K562 (cell line): ENCODE data around the gene NECAP2.

Experiments used
- CHD2 ChIP-seq: IDR thresholded peaks from 2 replicates; pipeline ENCODE4 v1.6.1; 2011; ENCODE audit warnings: low read depth, low read length
- FOXP1 ChIP-seq: sonication (generic); formaldehyde crosslinking; IDR thresholded peaks from 2 replicates; pipeline ENCODE4 v1.8.0; 2022; ENCODE audit warnings: mild to moderate bottlenecking, missing genetic modification reagents
- KHSRP ChIP-seq: fragments of 450-650 bp; IDR thresholded peaks from 2 replicates; pipeline ENCODE4 v1.6.1; 2017
- POLR2A ChIP-seq: fragments of 450-650 bp; conservative IDR thresholded peaks from 2 replicates; pipeline ENCODE4 v1.6.1; 2016
- SIRT6 ChIP-seq: IDR thresholded peaks from one replicate; pipeline ENCODE4 v1.6.1; 2012; ENCODE audit warnings: low read depth, mild to moderate bottlenecking, control low read depth, inconsistent platforms, low read length, moderate library complexity
- ZNF217 ChIP-seq: sonication (generic); formaldehyde crosslinking; IDR thresholded peaks from 2 replicates; pipeline ENCODE4 v1.8.0; 2022; ENCODE audit warnings: mild to moderate bottlenecking, missing genetic modification reagents
- ZNF24 ChIP-seq: fragments of 450-650 bp; IDR thresholded peaks from 2 replicates; pipeline ENCODE4 v1.6.1; 2016
- ZNF274 ChIP-seq: IDR thresholded peaks from 2 replicates; pipeline ENCODE4 v1.6.1; 2011; ENCODE audit warnings: low read depth, mild to moderate bottlenecking, low read length, moderate library complexity, borderline replicate concordance
- TF ChIP-seq, protein P1 (sequence below), 3 experiments: IDR thresholded peaks in 2 of 3; conservative IDR thresholded peaks in 1 of 3; 2 replicates each; pipeline ENCODE4 v1.5.1; 2011 to 2012; ENCODE audit warnings: low read length in 3 of 3, mild to moderate bottlenecking in 3 of 3, control low read depth in 2 of 3, improper control_type of control experiment in 1 of 3, inconsistent platforms in 1 of 3, low read depth in 1 of 3, mixed read lengths in 1 of 3, moderate library complexity in 1 of 3; ENCODE audit not compliant: insufficient read depth in 2 of 3
- TF ChIP-seq, protein P2 (sequence below): fragments of 250-450 bp; sonication (Bioruptor Pico); IDR thresholded peaks from 2 replicates; pipeline ENCODE4 v1.5.0; 2021; ENCODE audit warnings: mild to moderate bottlenecking, borderline replicate concordance

DNA sequence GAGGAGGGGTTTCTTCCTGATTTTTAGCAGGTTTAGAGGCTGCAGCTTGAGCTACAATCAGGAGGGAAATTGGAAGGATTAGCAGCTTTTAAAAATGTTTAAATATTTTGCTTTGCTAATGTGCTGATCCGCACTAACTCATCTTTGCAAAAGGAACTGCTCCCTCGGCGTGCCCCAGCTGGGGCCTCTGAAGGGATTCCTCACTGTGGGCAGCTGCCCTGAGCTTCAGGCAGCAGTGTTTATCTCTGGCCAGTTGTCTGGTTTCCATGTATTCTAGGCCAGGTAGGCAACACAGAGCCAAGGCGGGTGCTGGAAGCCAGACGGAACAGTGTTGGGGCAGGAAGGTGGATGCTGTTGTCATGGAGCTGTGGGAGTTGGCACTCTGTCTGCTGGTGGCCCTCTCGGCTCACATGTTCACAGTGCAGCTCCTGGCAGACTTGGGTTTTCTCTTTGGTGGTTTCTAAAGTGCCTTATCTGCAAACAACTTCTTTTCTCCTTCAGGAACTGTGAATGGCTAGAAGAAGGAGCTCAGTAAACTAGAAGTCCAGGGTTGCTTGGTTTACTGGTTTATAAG is 18.9 kb downstream of the NECAP2 start:
- TF ChIP-seq ZNF274 (no peak), SIRT6 (no peak), ZNF217 (CRISPR knock-in tag) (no peak), FOXP1 (no peak), POLR2A (no peak), CHD2 (no peak), KHSRP (no peak), ZNF24 (no peak)
- TF ChIP-seq, protein P1, sequence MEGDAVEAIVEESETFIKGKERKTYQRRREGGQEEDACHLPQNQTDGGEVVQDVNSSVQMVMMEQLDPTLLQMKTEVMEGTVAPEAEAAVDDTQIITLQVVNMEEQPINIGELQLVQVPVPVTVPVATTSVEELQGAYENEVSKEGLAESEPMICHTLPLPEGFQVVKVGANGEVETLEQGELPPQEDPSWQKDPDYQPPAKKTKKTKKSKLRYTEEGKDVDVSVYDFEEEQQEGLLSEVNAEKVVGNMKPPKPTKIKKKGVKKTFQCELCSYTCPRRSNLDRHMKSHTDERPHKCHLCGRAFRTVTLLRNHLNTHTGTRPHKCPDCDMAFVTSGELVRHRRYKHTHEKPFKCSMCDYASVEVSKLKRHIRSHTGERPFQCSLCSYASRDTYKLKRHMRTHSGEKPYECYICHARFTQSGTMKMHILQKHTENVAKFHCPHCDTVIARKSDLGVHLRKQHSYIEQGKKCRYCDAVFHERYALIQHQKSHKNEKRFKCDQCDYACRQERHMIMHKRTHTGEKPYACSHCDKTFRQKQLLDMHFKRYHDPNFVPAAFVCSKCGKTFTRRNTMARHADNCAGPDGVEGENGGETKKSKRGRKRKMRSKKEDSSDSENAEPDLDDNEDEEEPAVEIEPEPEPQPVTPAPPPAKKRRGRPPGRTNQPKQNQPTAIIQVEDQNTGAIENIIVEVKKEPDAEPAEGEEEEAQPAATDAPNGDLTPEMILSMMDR (IDR thresholded peaks at IDR 0.05 in 2 of 3, conservative IDR thresholded peaks at IDR 0.05 in 1 of 3; ENCODE audit: insufficient read depth in 2 of 3, low read depth in 1 of 3, low read length in 3 of 3): no peak
- TF ChIP-seq, protein P2, sequence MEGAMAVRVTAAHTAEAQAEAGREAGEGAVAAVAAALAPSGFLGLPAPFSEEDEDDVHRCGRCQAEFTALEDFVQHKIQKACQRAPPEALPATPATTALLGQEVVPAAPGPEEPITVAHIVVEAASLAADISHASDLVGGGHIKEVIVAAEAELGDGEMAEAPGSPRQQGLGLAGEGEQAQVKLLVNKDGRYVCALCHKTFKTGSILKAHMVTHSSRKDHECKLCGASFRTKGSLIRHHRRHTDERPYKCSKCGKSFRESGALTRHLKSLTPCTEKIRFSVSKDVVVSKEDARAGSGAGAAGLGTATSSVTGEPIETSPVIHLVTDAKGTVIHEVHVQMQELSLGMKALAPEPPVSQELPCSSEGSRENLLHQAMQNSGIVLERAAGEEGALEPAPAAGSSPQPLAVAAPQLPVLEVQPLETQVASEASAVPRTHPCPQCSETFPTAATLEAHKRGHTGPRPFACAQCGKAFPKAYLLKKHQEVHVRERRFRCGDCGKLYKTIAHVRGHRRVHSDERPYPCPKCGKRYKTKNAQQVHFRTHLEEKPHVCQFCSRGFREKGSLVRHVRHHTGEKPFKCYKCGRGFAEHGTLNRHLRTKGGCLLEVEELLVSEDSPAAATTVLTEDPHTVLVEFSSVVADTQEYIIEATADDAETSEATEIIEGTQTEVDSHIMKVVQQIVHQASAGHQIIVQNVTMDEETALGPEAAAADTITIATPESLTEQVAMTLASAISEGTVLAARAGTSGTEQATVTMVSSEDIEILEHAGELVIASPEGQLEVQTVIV (CRISPR knock-in tag): no peak
